H9 (cell line): ENCODE results near the gene TBC1D10B. TPM values are rescaled to one million over a fixed set of nuclear protein-coding genes. Genes with fewer than 3 reads are reported as not detected.

Source experiments
- DNase-seq: peaks from one replicate; pipeline ENCODE4 v3.0.0-alpha.2; 2017
- H2AFZ ChIP-seq: one replicate; pipeline ENCODE4 v1.6.1; 2013; ENCODE audit warnings: mild to moderate bottlenecking, low read length, control low read depth, moderate library complexity
- H2AK5ac ChIP-seq: 2 replicates; pipeline ENCODE4 v1.6.1; 2013; ENCODE audit warnings: low read length, control low read depth, mixed read lengths; ENCODE audit not compliant: insufficient read length
- H2BK120ac ChIP-seq: one replicate; pipeline ENCODE4 v1.6.1; 2013; ENCODE audit warnings: low read depth, mild to moderate bottlenecking, low read length, control low read depth, inconsistent platforms; ENCODE audit not compliant: poor library complexity, severe bottlenecking
- H2BK12ac ChIP-seq: 2 replicates; pipeline ENCODE4 v1.6.1; 2013; ENCODE audit warnings: low read length, control low read depth, mixed read lengths, low read depth; ENCODE audit not compliant: insufficient read length
- H2BK15ac ChIP-seq: 2 replicates; pipeline ENCODE4 v1.6.1; 2013; ENCODE audit warnings: low read depth, low read length, control low read depth
- H2BK20ac ChIP-seq: one replicate; pipeline ENCODE4 v1.6.1; 2013; ENCODE audit warnings: low read depth, mild to moderate bottlenecking, low read length, control low read depth, inconsistent platforms; ENCODE audit not compliant: poor library complexity, severe bottlenecking
- H2BK5ac ChIP-seq: 2 replicates; pipeline ENCODE4 v1.6.1; 2013; ENCODE audit warnings: low read length, control low read depth, mixed read lengths; ENCODE audit not compliant: insufficient read length
- H3K14ac ChIP-seq: 2 replicates; pipeline ENCODE4 v1.6.1; 2013; ENCODE audit warnings: low read length, control low read depth; ENCODE audit not compliant: insufficient read depth
- H3K18ac ChIP-seq: 2 replicates; pipeline ENCODE4 v1.6.1; 2013; ENCODE audit warnings: low read depth, mild to moderate bottlenecking, mixed read lengths, low read length, control low read depth; ENCODE audit not compliant: insufficient read length
- H3K23ac ChIP-seq: 2 replicates; pipeline ENCODE4 v1.6.1; 2013; ENCODE audit warnings: low read length, control low read depth, mixed read lengths, low read depth; ENCODE audit not compliant: insufficient read length
- H3K23me2 ChIP-seq: 2 replicates; pipeline ENCODE4 v1.6.1; 2013; ENCODE audit warnings: low read depth, mild to moderate bottlenecking, mixed read lengths, low read length, control low read depth; ENCODE audit not compliant: insufficient read length, poor library complexity, severe bottlenecking
- H3K27ac ChIP-seq: 2 replicates; pipeline ENCODE4 v1.5.1; 2013; ENCODE audit warnings: low read length, control low read depth, mixed read lengths, low read depth; ENCODE audit not compliant: insufficient read length
- H3K27me3 ChIP-seq: 2 replicates; pipeline ENCODE4 v1.6.1; 2013; ENCODE audit warnings: low read length, control low read depth, inconsistent platforms; ENCODE audit not compliant: insufficient read depth
- H3K4ac ChIP-seq: 2 replicates; pipeline ENCODE4 v1.6.1; 2013; ENCODE audit warnings: low read depth, mild to moderate bottlenecking, control low read depth, inconsistent platforms, low read length, moderate library complexity
- H3K4me1 ChIP-seq: 2 replicates; pipeline ENCODE4 v1.6.1; 2013; ENCODE audit warnings: low read length, control low read depth, inconsistent platforms; ENCODE audit not compliant: insufficient read depth
- H3K4me2 ChIP-seq: 2 replicates; pipeline ENCODE4 v1.6.1; 2013; ENCODE audit warnings: low read length, control low read depth, mixed read lengths; ENCODE audit not compliant: insufficient read length, insufficient read depth
- H3K56ac ChIP-seq: 2 replicates; pipeline ENCODE4 v1.6.1; 2013; ENCODE audit warnings: low read depth, mild to moderate bottlenecking, mixed read lengths, low read length, control low read depth; ENCODE audit not compliant: insufficient read length
- H3K79me1 ChIP-seq: 2 replicates; pipeline ENCODE4 v1.6.1; 2013; ENCODE audit warnings: low read depth, mild to moderate bottlenecking, moderate library complexity, low read length, control low read depth, inconsistent platforms; ENCODE audit not compliant: insufficient read depth, poor library complexity, severe bottlenecking
- H3K79me2 ChIP-seq: 2 replicates; pipeline ENCODE4 v1.6.1; 2013; ENCODE audit warnings: low read length, control low read depth, inconsistent platforms; ENCODE audit not compliant: insufficient read depth
- H3K9ac ChIP-seq: 2 replicates; pipeline ENCODE4 v1.6.1; 2013; ENCODE audit warnings: low read length, control low read depth, mixed read lengths; ENCODE audit not compliant: insufficient read length; ENCODE audit errors: extremely low read depth
- H3K9me3 ChIP-seq: one replicate; pipeline ENCODE4 v1.6.1; 2013; ENCODE audit warnings: low read depth, low read length, inconsistent platforms; ENCODE audit not compliant: control insufficient read depth
- H3T11ph ChIP-seq: one replicate; pipeline ENCODE4 v1.6.1; 2013; ENCODE audit warnings: mild to moderate bottlenecking, low read length, control low read depth, inconsistent platforms
- H4K20me1 ChIP-seq: one replicate; pipeline ENCODE4 v1.6.1; 2013; ENCODE audit not compliant: control insufficient read depth, insufficient read length, insufficient read depth
- H4K5ac ChIP-seq: 2 replicates; pipeline ENCODE4 v1.6.1; 2013; ENCODE audit warnings: low read depth, mild to moderate bottlenecking, mixed read lengths, low read length, control low read depth; ENCODE audit not compliant: insufficient read length
- H4K8ac ChIP-seq: replicated peaks from 2 replicates; pipeline ENCODE4 v1.6.1; 2013; ENCODE audit warnings: low read length, control low read depth, mixed read lengths, low read depth; ENCODE audit not compliant: insufficient read length
- H4K91ac ChIP-seq: 2 replicates; pipeline ENCODE4 v1.6.1; 2013; ENCODE audit warnings: low read depth, mild to moderate bottlenecking, moderate library complexity, mixed read lengths, low read length, control low read depth; ENCODE audit not compliant: insufficient read length
- H3K27ac Mint-ChIP-seq, 3 experiments: 2 replicates in 2 of 3; 3 replicates in 1 of 3; pipeline ENCODE4 v1.8.0; 2020 to 2021; ENCODE audit warnings: mixed read lengths in 3 of 3, mild to moderate bottlenecking in 1 of 3, moderate library complexity in 1 of 3
- H3K27me3 Mint-ChIP-seq: 2 replicates; pipeline ENCODE4 v1.8.0; 2021; ENCODE audit warnings: low read depth, mild to moderate bottlenecking, moderate library complexity, mixed read lengths
- H3K36me3 Mint-ChIP-seq, 3 experiments: 2 replicates in 2 of 3; 3 replicates in 1 of 3; pipeline ENCODE4 v1.8.0; 2020 to 2021; ENCODE audit warnings: low read depth in 3 of 3, mixed read lengths in 3 of 3; ENCODE audit not compliant: insufficient read depth in 1 of 3
- H3K4me1 Mint-ChIP-seq, 2 experiments: 2 replicates each; pipeline ENCODE4 v1.8.0; 2020; ENCODE audit warnings: mixed read lengths in 2 of 2
- H3K4me3 Mint-ChIP-seq, 2 experiments: 2 replicates in 1 of 2; 3 replicates in 1 of 2; pipeline ENCODE4 v1.8.0; 2020 to 2021; ENCODE audit warnings: mild to moderate bottlenecking in 2 of 2, mixed read lengths in 2 of 2, moderate library complexity in 1 of 2
- H3K9me3 Mint-ChIP-seq, 2 experiments: 2 replicates in 1 of 2; 3 replicates in 1 of 2; pipeline ENCODE4 v1.8.0; 2020; ENCODE audit warnings: mild to moderate bottlenecking in 2 of 2, mixed read lengths in 2 of 2, moderate library complexity in 1 of 2
- CTCF ChIP-seq: fragments of 200-600 bp; sonication (generic); conservative IDR thresholded peaks from 3 replicates; pipeline ENCODE4 v1.8.0; 2021; ENCODE audit warnings: antibody characterized with exemption, mild to moderate bottlenecking
- WGBS: extraction: QIAGEN DNeasy Blood & Tissue Kit; methylation state at CpG from one replicate; pipeline ENCODE4 v1.1.7; 2013; ENCODE audit warnings: missing lambda C conversion rate, low lambda C conversion rate, mixed read lengths; ENCODE audit not compliant: insufficient read length; ENCODE audit errors: extremely low coverage; 5-methylcytosine and 5-hydroxymethylcytosine counted together
- total RNA-seq: library from RNA; stranded (reverse); gene quantifications from 2 replicates; pipeline ENCODE4 v1.2.1, GENCODE V29; 2021

Gene TBC1D10B
- total RNA-seq, 1 experiment from 2014 or later = 25.6 TPM

- no CpG with 5 or more reads among the region's 76 CpGs for WGBS
- Histone ChIP-seq H2BK120ac (no peak overlapping the region), H3K23ac (no peak overlapping the region), H3K18ac (no peak overlapping the region), H3K9me3 (no peaks in the 10 kb centered on the region), H3K23me2 (peaks cover 10% of the 10 kb centered on the region), H3K79me2 (no peaks in the 10 kb centered on the region; the same call in none of the 2 replicates), H2BK5ac (no peak overlapping the region), H3K79me1 (peaks cover 3% of the 10 kb centered on the region), H3K4me2 (peak overlapping the region; percentile 80), H4K8ac (no peak overlapping the region), H2BK12ac (no peak overlapping the region), H3K4ac (no peak overlapping the region), H2BK20ac (no peak overlapping the region), H3K9ac (no peak overlapping the region), H3K27ac (no peak overlapping the region), H4K91ac (no peak overlapping the region), H3K4me1 (peaks cover 6% of the 10 kb centered on the region), H4K20me1 (no peaks in the 10 kb centered on the region), H2AFZ (no peak overlapping the region), H3T11ph (no peak overlapping the region), H3K27me3 (no peaks in the 10 kb centered on the region), H2AK5ac (no peak overlapping the region), H3K56ac (no peak overlapping the region), H2BK15ac (no peak overlapping the region), H4K5ac (no peak overlapping the region), H3K14ac (no peak overlapping the region)
- peaks cover 2% of the 10 kb centered on the region; the same call in 1 of the 2 replicates for H3K27me3 Mint-ChIP-seq
- peaks cover 32 to 38% of the 10 kb centered on the region in 2 experiments for H3K4me1 Mint-ChIP-seq
- DNase-seq = no peak
- peaks cover 6 to 11% (median 9%) of the 10 kb centered on the region in 3 experiments; a peak in 6 of 7 replicates for H3K36me3 Mint-ChIP-seq
- peak overlapping the region; percentile 75 to 79 for H3K4me3 Mint-ChIP-seq
- H3K27ac Mint-ChIP-seq = no peak overlapping the region
- peaks cover 0 to 3% of the 10 kb centered on the region in 2 experiments; a peak in 3 of 5 replicates for H3K9me3 Mint-ChIP-seq
- TF ChIP-seq CTCF = no peak; the same call in 2 of the 3 replicates
Observed at GRCh38 chr16:30369938-30370455, 297 bp downstream of the TBC1D10B start.
